ENCODE results near the gene CEP128. TPM values are rescaled to one million over a fixed set of nuclear protein-coding genes. Genes with fewer than 3 reads are reported as not detected.
"Not testable (repeated sequence)": the region's sequence is repeated elsewhere in the genome, so short reads cannot be mapped to it uniquely, and the experiment has no call there.

CEP128 gene
- total RNA-seq, 4 donors from 2014 or later, result 3.5 to 12.9 (median 9.7) TPM

- H3K4me1 ChIP-seq, result no peaks in the 10 kb centered on the region
- H3K9me3 ChIP-seq, result no peaks in the 10 kb centered on the region
- H3K4me3 ChIP-seq, result no peak overlapping the region
- 87% methylated on average over 2 of the region's 2 CpGs for WGBS
- TF ChIP-seq CTCF (IDR thresholded peaks at IDR 0.05) (no peak), POLR2A (IDR thresholded peaks at IDR 0.05; ENCODE audit: low read depth) (no peak), EP300 (IDR thresholded peaks at IDR 0.05) (no peak), POLR2AphosphoS5 (IDR thresholded peaks at IDR 0.05) (no peak)
- no peaks in the 10 kb centered on the region for H3K36me3 ChIP-seq
- H3K27me3 ChIP-seq, result no peaks in the 10 kb centered on the region
- H3K27ac ChIP-seq (replicated peaks in 1 of 4), result no peak overlapping the region
- intact Hi-C loops (cut with DNase I), result no loop called here
- no peak for DNase-seq (ENCODE audit: extremely low spot score)
Measured at GRCh38 chr14:80924365-80925103, 17.0 kb downstream of the CEP128 start.

- DNase-seq (ENCODE audit: extremely low spot score), result no peak
- no peaks in the 10 kb centered on the region for H3K27me3 ChIP-seq
- no peak overlapping the region for H3K4me3 ChIP-seq
Measured at GRCh38 chr14:80923368-80923767, 18.2 kb downstream of the CEP128 start.

GRCh38 chr14:80919622-80920021, 21.9 kb downstream of the CEP128 start:
- Histone ChIP-seq H3K27me3 (no peaks in the 10 kb centered on the region), H3K9me3 (no peaks in the 10 kb centered on the region), H3K4me3 (no peak overlapping the region), H3K27ac (replicated peaks in 1 of 4) (no peak overlapping the region), H3K4me1 (no peaks in the 10 kb centered on the region), H3K36me3 (peaks cover 6 to 17% (median 12%) of the 10 kb centered on the region in 4 donors)
- intact Hi-C loops (cut with DNase I), result no loop called here
- TF ChIP-seq CTCF (IDR thresholded peaks at IDR 0.05) (no peak), POLR2A (IDR thresholded peaks at IDR 0.05; ENCODE audit: low read depth) (no peak), EP300 (IDR thresholded peaks at IDR 0.05) (no peak), POLR2AphosphoS5 (IDR thresholded peaks at IDR 0.05) (no peak)
- 95% methylated on average over 3 of the region's 3 CpGs for WGBS
- no peak for DNase-seq (ENCODE audit: extremely low spot score)

More at GRCh38 chr14:80923368-80923767, 18.2 kb downstream of the CEP128 start:
- H3K4me1 ChIP-seq, result no peaks in the 10 kb centered on the region
- no peaks in the 10 kb centered on the region for H3K36me3 ChIP-seq
- H3K9me3 ChIP-seq, result no peaks in the 10 kb centered on the region
- H3K27ac ChIP-seq (replicated peaks in 1 of 4), result no peak overlapping the region
- intact Hi-C loops (cut with DNase I), result no loop called here
- TF ChIP-seq EP300 (IDR thresholded peaks at IDR 0.05), result no peak
- no peak for TF ChIP-seq POLR2AphosphoS5 (IDR thresholded peaks at IDR 0.05)
- TF ChIP-seq POLR2A (IDR thresholded peaks at IDR 0.05; ENCODE audit: low read depth), result no peak
- no peak for TF ChIP-seq CTCF (IDR thresholded peaks at IDR 0.05)

GRCh38 chr14:80912013-80912412, 29.5 kb downstream of the CEP128 start:
- H3K4me1 ChIP-seq; H3K9me3 ChIP-seq; H3K4me3 ChIP-seq; H3K27ac ChIP-seq (replicated peaks in 1 of 4); DNase-seq (ENCODE audit: extremely low spot score); intact Hi-C loops (cut with DNase I); H3K27me3 ChIP-seq: not testable (repeated sequence)
- peaks cover 6 to 21% (median 12%) of the 10 kb centered on the region in 4 donors for H3K36me3 ChIP-seq
- WGBS, result 93% methylated on average over 11 of the region's 11 CpGs

GRCh38 chr14:80906946-80907345, 34.6 kb downstream of the CEP128 start:
- H3K9me3 ChIP-seq, result no peaks in the 10 kb centered on the region
- H3K27me3 ChIP-seq, result no peaks in the 10 kb centered on the region
- no peak overlapping the region for H3K27ac ChIP-seq (replicated peaks in 1 of 4)
- intact Hi-C loops (cut with DNase I), result no loop called here
- H3K4me3 ChIP-seq, result no peak overlapping the region
- no peak for DNase-seq (ENCODE audit: extremely low spot score)
- H3K36me3 ChIP-seq, result peaks cover 0 to 3% (median 0%) of the 10 kb centered on the region in 4 donors
- WGBS, result 91% methylated on average over 4 of the region's 4 CpGs
- no peak for TF ChIP-seq CTCF (IDR thresholded peaks at IDR 0.05)
- TF ChIP-seq POLR2A (IDR thresholded peaks at IDR 0.05; ENCODE audit: low read depth), result no peak
- TF ChIP-seq POLR2AphosphoS5 (IDR thresholded peaks at IDR 0.05), result no peak
- no peak for TF ChIP-seq EP300 (IDR thresholded peaks at IDR 0.05)
- H3K4me1 ChIP-seq, result no peaks in the 10 kb centered on the region
